Measurements from ENCODE around the gene TBKBP1.

The TBKBP1 gene

DNA sequence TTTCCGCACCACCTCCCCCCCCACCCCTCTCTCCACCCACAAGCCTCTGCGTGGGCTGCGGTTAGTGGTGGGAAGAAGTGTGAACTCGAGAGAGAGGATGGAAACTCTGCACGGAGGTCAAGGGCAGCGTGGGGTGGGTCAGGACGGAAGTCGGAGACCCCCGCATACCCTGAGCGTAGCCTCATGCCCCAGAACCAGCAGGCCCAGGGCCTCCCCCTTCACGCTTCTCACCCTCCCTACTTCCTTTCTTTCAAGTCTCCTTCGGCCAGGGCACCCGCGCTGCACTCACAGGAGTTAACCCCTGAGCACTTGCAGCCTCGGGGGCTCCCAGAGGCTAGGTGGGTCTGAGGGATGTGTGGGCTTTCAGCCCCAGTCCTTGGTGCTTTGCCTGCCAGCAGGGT, 9.2 kb downstream of the TBKBP1 start:
- CTCF ChIA-PET = interaction anchor here (1.0 to 5.0 kb wide), 3 partner anchors 13 to 27 kb away, joined by 4 to 21 read pairs (median 5); no protein-coding TSS in a partner anchor
- peak in 2 of 3 donors; percentile 49 to 63 for DNase-seq
- H3K9me3 ChIP-seq (ENCODE audit: control extremely low read depth in 1 of 5, control insufficient read depth in 4 of 5, insufficient read depth in 2 of 5, low read depth in 1 of 5, low read length in 4 of 5) = no peaks in the 10 kb centered on the region
- H3K36me3 ChIP-seq (ENCODE audit: control insufficient read depth in 4 of 4, insufficient read depth in 4 of 4, low read length in 3 of 4) = peaks cover 0 to 7% (median 2%) of the 10 kb centered on the region in 4 experiments
- POLR2A ChIA-PET = interaction anchor here (0.6 to 1.2 kb wide), 2 partner anchors 8 to 16 kb away, joined by 4 to 5 read pairs; no protein-coding TSS in a partner anchor
- no peaks in the 10 kb centered on the region for H3K27me3 ChIP-seq (replicated peaks in 2 of 5; ENCODE audit: control insufficient read depth in 4 of 5, insufficient read depth in 5 of 5, low read length in 4 of 5)
- no peak overlapping the region for H3K27ac ChIP-seq (ENCODE audit: insufficient read depth in 1 of 2, low read depth in 1 of 2, low read length in 2 of 2, poor library complexity in 1 of 2, severe bottlenecking in 2 of 2)
- 0% methylated on average over 8 of the region's 15 CpGs for WGBS (ENCODE audit: insufficient coverage)
- peak overlapping the region in 3 of 7 experiments; percentile 14 to 29 (median 20) for H3K4me3 ChIP-seq (ENCODE audit: control insufficient read depth in 1 of 7, extremely low read depth in 1 of 7, insufficient read depth in 4 of 7, low read depth in 2 of 7, low read length in 6 of 7)
- H3K4me1 ChIP-seq (ENCODE audit: control extremely low read depth in 1 of 4, control insufficient read depth in 4 of 4, insufficient read depth in 4 of 4, low read length in 3 of 4) = peaks cover 5 to 70% (median 59%) of the 10 kb centered on the region in 4 experiments

DNA sequence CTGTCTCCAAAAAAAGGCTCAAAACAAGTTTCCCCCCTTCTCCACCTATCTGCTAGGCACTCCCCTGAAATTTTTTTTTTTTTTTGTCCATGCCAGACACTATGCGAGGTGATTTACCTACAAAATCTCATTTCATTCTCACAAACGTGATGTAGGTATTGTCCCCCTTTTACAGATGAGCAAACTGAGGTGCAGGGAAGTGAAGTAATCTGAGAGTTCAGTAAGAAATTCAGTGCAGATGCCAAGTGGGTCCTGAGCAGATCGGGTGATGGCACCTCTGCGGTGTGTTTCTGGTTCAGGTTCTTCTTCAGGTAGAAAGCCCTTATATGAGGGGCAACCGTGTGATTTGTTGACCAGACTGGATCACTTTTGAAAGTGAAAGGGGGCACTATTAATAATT, 9.7 kb downstream of the TBKBP1 start:
- no peak for DNase-seq
- POLR2A ChIA-PET = interaction anchor here (0.6 to 1.2 kb wide), 3 partner anchors 8 to 51 kb away, joined by 3 to 5 read pairs (median 4); no protein-coding TSS in a partner anchor
- no peak overlapping the region for H3K27ac ChIP-seq (ENCODE audit: insufficient read depth in 1 of 2, low read depth in 1 of 2, low read length in 2 of 2, poor library complexity in 1 of 2, severe bottlenecking in 2 of 2)
- peak overlapping the region in 2 of 7 experiments; percentile 14 to 34 for H3K4me3 ChIP-seq (ENCODE audit: control insufficient read depth in 1 of 7, extremely low read depth in 1 of 7, insufficient read depth in 4 of 7, low read depth in 2 of 7, low read length in 6 of 7)
- H3K9me3 ChIP-seq (ENCODE audit: control extremely low read depth in 1 of 5, control insufficient read depth in 4 of 5, insufficient read depth in 2 of 5, low read depth in 1 of 5, low read length in 4 of 5) = no peaks in the 10 kb centered on the region
- CTCF ChIA-PET = interaction anchor here (0.9 to 5.0 kb wide), 4 partner anchors 9 to 26 kb away, joined by 3 to 21 read pairs (median 4); partner anchors contain the start of gene TBKBP1
- WGBS (ENCODE audit: insufficient coverage) = 92% methylated on average over 4 of the region's 5 CpGs
- H3K4me1 ChIP-seq (ENCODE audit: control extremely low read depth in 1 of 4, control insufficient read depth in 4 of 4, insufficient read depth in 4 of 4, low read length in 3 of 4) = peaks cover 5 to 66% (median 59%) of the 10 kb centered on the region in 4 experiments
- H3K36me3 ChIP-seq (ENCODE audit: control insufficient read depth in 4 of 4, insufficient read depth in 4 of 4, low read length in 3 of 4) = peaks cover 0 to 7% (median 1%) of the 10 kb centered on the region in 4 experiments
- H3K27me3 ChIP-seq (replicated peaks in 2 of 5; ENCODE audit: control insufficient read depth in 4 of 5, insufficient read depth in 5 of 5, low read length in 4 of 5) = no peaks in the 10 kb centered on the region

DNA sequence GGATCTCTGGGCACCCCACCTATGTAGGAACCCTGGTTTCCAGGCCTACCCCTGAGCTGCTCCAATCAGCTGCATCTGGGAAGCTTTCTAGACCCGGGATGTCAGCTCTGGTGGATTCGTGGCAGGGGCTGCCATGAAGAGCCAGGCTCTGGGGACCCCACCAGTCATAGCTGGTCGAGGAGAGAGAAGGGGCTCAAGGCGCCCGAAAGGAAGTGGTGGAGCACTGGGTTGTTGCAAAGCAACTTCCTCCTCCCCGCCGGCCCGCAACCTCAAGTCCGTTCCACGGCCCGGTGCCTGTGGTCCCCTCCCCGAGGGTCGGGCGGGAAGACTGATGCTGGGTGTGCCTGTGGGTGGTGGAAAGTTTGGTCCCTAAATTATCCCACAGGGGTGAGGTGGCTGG, 10.2 kb downstream of the TBKBP1 start:
- WGBS (ENCODE audit: insufficient coverage) = 0% methylated on average over 10 of the region's 14 CpGs
- ChIA-PET CTCF (interaction anchor here (0.9 to 5.0 kb wide), 6 partner anchors 10 to 29 kb away, joined by 3 to 21 read pairs (median 4); partner anchors contain the start of genes TBKBP1 and TBX21), POLR2A (interaction anchor here (0.6 to 1.2 kb wide), 2 partner anchors 9 to 50 kb away, joined by 3 to 5 read pairs; no protein-coding TSS in a partner anchor)
- peak overlapping the region in 4 of 7 experiments; percentile 6 to 42 (median 26) for H3K4me3 ChIP-seq (ENCODE audit: control insufficient read depth in 1 of 7, extremely low read depth in 1 of 7, insufficient read depth in 4 of 7, low read depth in 2 of 7, low read length in 6 of 7)
- H3K4me1 ChIP-seq (ENCODE audit: control extremely low read depth in 1 of 4, control insufficient read depth in 4 of 4, insufficient read depth in 4 of 4, low read length in 3 of 4) = peaks cover 5 to 65% (median 59%) of the 10 kb centered on the region in 4 experiments
- no peaks in the 10 kb centered on the region for H3K9me3 ChIP-seq (ENCODE audit: control extremely low read depth in 1 of 5, control insufficient read depth in 4 of 5, insufficient read depth in 2 of 5, low read depth in 1 of 5, low read length in 4 of 5)
- no peak overlapping the region for H3K27ac ChIP-seq (ENCODE audit: insufficient read depth in 1 of 2, low read depth in 1 of 2, low read length in 2 of 2, poor library complexity in 1 of 2, severe bottlenecking in 2 of 2)
- peaks cover 0 to 7% (median 1%) of the 10 kb centered on the region in 4 experiments for H3K36me3 ChIP-seq (ENCODE audit: control insufficient read depth in 4 of 4, insufficient read depth in 4 of 4, low read length in 3 of 4)
- no peaks in the 10 kb centered on the region for H3K27me3 ChIP-seq (replicated peaks in 2 of 5; ENCODE audit: control insufficient read depth in 4 of 5, insufficient read depth in 5 of 5, low read length in 4 of 5)
- DNase-seq = peak in 2 of 3 donors; percentile 49 to 68

DNA sequence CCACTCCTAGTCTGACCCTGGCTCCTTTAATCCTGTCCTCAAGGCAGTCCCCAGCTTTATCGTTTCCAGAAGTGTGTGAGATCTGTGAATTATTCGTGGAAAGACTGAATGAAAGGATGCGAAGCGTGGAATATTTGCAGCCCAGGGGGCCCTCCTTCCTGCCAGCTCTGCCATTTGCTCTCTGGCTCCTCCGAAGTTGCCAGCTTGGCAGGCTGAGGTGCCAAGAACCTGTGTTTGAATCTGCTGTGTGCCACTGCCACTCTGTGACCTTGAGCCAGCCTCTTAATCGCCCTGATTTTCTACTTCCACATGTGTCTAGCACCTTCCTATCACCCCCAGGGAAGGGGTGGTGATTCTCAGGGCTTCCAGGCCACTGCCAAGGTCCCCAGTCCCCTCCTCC, 10.8 kb downstream of the TBKBP1 start:
- no peak overlapping the region for H3K27ac ChIP-seq (ENCODE audit: insufficient read depth in 1 of 2, low read depth in 1 of 2, low read length in 2 of 2, poor library complexity in 1 of 2, severe bottlenecking in 2 of 2)

DNA sequence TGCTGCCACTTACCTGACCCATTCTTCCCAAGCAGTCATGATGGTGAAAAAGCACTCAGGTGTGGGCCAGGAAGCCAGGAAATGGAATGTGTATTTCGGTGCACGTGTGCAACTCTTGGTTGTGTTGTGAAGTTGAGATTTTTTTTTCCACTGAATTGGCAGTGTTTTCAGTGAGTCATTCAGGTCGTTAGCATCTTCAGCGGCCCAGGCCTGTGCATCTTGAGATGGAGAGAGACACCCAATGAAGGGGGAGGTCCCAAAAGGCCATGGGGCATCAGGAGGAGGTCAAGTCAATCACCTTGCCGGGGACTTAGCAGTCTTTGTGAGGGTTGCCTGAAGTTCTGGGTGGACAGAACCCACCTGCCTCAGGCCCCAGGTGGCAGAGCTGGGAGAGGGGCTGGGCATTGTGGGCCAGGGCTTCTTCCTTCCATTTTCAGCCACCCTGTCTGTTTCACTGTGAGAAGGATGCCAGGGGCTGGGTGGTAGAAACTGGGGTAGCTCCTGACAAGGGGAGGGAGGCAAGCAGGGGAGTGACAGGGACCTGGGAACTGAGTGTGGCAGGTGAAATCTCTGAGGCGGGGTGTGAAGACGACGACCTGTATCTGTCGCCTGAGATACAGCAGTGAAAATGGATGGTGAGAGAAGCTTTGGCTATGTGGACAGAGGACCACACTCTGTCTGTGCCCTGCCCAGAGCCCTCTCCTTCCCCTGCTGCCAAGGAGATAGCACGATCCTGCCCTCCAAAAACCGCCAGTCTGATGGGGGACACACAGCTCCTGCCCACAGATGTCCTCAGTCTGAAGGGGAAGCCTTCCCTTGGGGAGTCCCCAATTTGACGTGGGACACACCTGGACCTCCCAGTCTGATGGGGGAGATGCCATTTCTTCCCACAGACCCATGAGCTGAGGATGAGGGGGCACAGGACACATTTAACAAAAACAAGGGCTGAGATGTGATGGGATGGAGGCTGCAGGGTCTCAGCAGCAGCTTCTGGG, 11.9 kb downstream of the TBKBP1 start:
- ChIA-PET POLR2A (no interaction called here), CTCF (interaction anchor here (1.1 to 5.0 kb wide), 5 partner anchors 8 to 36 kb away, joined by 3 to 21 read pairs (median 5); partner anchors contain the start of gene TBX21)
- H3K36me3 ChIP-seq (ENCODE audit: control insufficient read depth in 4 of 4, insufficient read depth in 4 of 4, low read length in 3 of 4) = peaks cover 0 to 10% (median 3%) of the 10 kb centered on the region in 4 experiments
- no peaks in the 10 kb centered on the region for H3K27me3 ChIP-seq (replicated peaks in 2 of 5; ENCODE audit: control insufficient read depth in 4 of 5, insufficient read depth in 5 of 5, low read length in 4 of 5)
- H3K9me3 ChIP-seq (ENCODE audit: control extremely low read depth in 1 of 5, control insufficient read depth in 4 of 5, insufficient read depth in 2 of 5, low read depth in 1 of 5, low read length in 4 of 5) = no peaks in the 10 kb centered on the region
- peak overlapping the region in 1 of 7 experiments; percentile 30 for H3K4me3 ChIP-seq (ENCODE audit: control insufficient read depth in 1 of 7, extremely low read depth in 1 of 7, insufficient read depth in 4 of 7, low read depth in 2 of 7, low read length in 6 of 7)
- WGBS (ENCODE audit: insufficient coverage) = 43% methylated on average over 8 of the region's 12 CpGs
- DNase-seq = no peak
- peaks cover 5 to 65% (median 59%) of the 10 kb centered on the region in 4 experiments for H3K4me1 ChIP-seq (ENCODE audit: control extremely low read depth in 1 of 4, control insufficient read depth in 4 of 4, insufficient read depth in 4 of 4, low read length in 3 of 4)
- no peak overlapping the region for H3K27ac ChIP-seq (ENCODE audit: insufficient read depth in 1 of 2, low read depth in 1 of 2, low read length in 2 of 2, poor library complexity in 1 of 2, severe bottlenecking in 2 of 2)

More for the DNA sequence above, 10.8 kb downstream of the TBKBP1 start:
- 80% methylated on average over 2 of the region's 6 CpGs for WGBS (ENCODE audit: insufficient coverage)
- Histone ChIP-seq H3K27me3 (replicated peaks in 2 of 5; ENCODE audit: control insufficient read depth in 4 of 5, insufficient read depth in 5 of 5, low read length in 4 of 5) (no peaks in the 10 kb centered on the region), H3K9me3 (ENCODE audit: control extremely low read depth in 1 of 5, control insufficient read depth in 4 of 5, insufficient read depth in 2 of 5, low read depth in 1 of 5, low read length in 4 of 5) (no peaks in the 10 kb centered on the region), H3K4me3 (ENCODE audit: control insufficient read depth in 1 of 7, extremely low read depth in 1 of 7, insufficient read depth in 4 of 7, low read depth in 2 of 7, low read length in 6 of 7) (peak overlapping the region in 1 of 7 experiments; percentile 19), H3K4me1 (ENCODE audit: control extremely low read depth in 1 of 4, control insufficient read depth in 4 of 4, insufficient read depth in 4 of 4, low read length in 3 of 4) (peaks cover 5 to 65% (median 59%) of the 10 kb centered on the region in 4 experiments), H3K36me3 (ENCODE audit: control insufficient read depth in 4 of 4, insufficient read depth in 4 of 4, low read length in 3 of 4) (peaks cover 0 to 4% (median 3%) of the 10 kb centered on the region in 4 experiments)
- no peak for DNase-seq
- ChIA-PET POLR2A (no interaction called here), CTCF (interaction anchor here (0.9 to 5.0 kb wide), 5 partner anchors 10 to 28 kb away, joined by 3 to 21 read pairs (median 5); partner anchors contain the start of genes TBKBP1 and TBX21)

DNA sequence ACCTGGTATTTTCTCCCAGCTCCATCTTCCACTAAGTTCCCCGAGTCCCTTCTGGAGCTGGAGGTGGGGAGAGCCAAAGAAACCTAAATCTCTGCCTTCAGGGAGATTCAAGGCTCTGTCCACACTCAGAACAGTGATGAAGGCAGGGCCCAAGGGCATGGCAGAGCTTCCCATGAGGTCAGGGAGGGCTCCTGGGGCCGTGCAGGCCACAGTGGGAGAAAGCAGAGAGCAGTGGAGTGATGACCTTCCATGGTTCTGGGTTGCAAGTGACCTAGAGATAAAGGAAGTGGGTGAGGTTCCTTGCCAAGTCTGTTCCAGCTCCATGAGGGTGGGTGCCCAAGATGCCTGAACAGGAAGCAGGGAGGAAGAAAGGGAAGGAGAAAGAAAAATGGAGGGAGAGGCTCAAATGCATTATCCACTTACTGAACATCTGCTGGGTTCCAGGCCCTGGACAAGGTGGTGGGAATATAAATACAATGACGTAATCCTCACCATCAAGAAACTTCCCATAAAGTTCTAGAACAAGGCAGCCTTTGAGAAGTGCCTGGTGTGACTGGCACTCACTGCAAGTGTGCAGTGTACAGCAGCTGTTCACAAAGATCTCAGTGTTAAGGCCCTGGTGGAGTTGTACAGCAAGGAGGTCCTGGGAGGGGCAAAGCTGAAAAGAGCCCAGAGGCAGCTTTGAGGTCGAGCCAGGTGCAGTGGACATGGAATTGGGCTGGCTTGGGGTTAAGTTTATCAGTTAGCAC, 13.3 kb downstream of the TBKBP1 start:
- WGBS (ENCODE audit: insufficient coverage) = 74% methylated on average over 3 of the region's 4 CpGs
- ChIA-PET CTCF (interaction anchor here (1.3 to 5.0 kb wide), 7 partner anchors 8 to 31 kb away, joined by 3 to 21 read pairs (median 8); no protein-coding TSS in a partner anchor), POLR2A (interaction anchor here (0.6 to 1.1 kb wide), 2 partner anchors 12 to 1669 kb away, joined by 3 to 6 read pairs; no protein-coding TSS in a partner anchor)
- DNase-seq = no peak
- peaks cover 0 to 15% (median 2%) of the 10 kb centered on the region in 4 experiments for H3K36me3 ChIP-seq (ENCODE audit: control insufficient read depth in 4 of 4, insufficient read depth in 4 of 4, low read length in 3 of 4)
- H3K4me3 ChIP-seq (ENCODE audit: control insufficient read depth in 1 of 7, extremely low read depth in 1 of 7, insufficient read depth in 4 of 7, low read depth in 2 of 7, low read length in 6 of 7) = no peak overlapping the region
- H3K27me3 ChIP-seq (replicated peaks in 2 of 5; ENCODE audit: control insufficient read depth in 4 of 5, insufficient read depth in 5 of 5, low read length in 4 of 5) = no peaks in the 10 kb centered on the region
- H3K4me1 ChIP-seq (ENCODE audit: control extremely low read depth in 1 of 4, control insufficient read depth in 4 of 4, insufficient read depth in 4 of 4, low read length in 3 of 4) = peaks cover 5 to 61% (median 56%) of the 10 kb centered on the region in 4 experiments
- H3K27ac ChIP-seq (ENCODE audit: insufficient read depth in 1 of 2, low read depth in 1 of 2, low read length in 2 of 2, poor library complexity in 1 of 2, severe bottlenecking in 2 of 2) = no peak overlapping the region
- H3K9me3 ChIP-seq (ENCODE audit: control extremely low read depth in 1 of 5, control insufficient read depth in 4 of 5, insufficient read depth in 2 of 5, low read depth in 1 of 5, low read length in 4 of 5) = no peaks in the 10 kb centered on the region
